HG03064 (cell line): Measurements from ENCODE around the gene ASXL2.
"Not testable (repeated sequence)": the region's sequence is repeated elsewhere in the genome, so short reads cannot be mapped to it uniquely, and the experiment has no call there.

Experiments
- ATAC-seq: cut with Tn5 transposase; IDR thresholded peaks from one replicate; pipeline ENCODE4 v1.9.1; 2021; ENCODE audit warnings: low read depth; ENCODE audit not compliant: unreplicated experiment

ASXL2 gene

DNA sequence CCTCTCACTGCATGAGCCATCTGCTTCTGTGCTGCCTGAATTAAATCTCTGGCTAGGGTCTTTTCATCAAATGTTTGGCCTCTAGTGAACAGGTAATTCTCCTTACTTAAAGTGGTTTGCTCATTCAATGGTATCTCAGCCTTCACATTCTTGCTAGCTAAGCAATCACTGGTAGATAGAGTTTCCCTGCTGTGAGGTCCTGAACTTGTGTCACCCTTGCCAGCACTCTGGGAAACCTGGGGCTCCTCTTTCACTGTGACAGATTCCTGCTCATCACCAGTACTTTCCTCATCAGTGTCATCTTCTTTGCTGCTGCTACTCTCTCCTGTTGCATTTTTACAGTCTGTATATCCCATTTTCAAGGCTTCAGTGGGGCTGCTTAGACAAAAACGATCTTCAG is 135.8 kb downstream of the ASXL2 start:
- ATAC-seq = no peak

DNA sequence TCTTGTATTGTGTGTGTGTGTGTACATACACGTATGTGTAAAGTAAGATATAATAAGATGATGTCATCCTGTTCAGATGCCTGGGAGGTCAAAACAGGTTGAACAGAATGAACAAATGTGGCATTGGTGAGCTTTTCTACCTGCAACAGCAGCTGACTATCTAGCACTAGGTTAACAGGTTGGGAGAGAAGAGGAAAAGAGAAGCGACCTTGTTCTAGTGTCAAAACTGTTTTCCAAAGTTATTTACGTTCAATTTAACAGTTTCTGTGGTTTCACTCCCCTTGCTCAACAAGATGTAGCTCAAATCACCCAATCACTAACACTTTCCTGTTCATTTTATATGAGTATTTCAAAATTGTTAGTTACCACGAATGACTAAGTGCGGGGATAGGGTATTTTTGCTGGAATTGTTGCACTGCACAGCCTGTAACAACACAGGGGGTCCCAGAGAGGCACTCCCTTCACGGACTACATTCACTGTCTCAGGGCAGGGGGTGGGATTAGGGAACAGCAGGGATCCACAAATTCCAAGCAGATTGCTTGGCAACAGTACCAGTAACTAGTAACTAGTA is 137.4 kb downstream of the ASXL2 start:
- no peak for ATAC-seq

DNA sequence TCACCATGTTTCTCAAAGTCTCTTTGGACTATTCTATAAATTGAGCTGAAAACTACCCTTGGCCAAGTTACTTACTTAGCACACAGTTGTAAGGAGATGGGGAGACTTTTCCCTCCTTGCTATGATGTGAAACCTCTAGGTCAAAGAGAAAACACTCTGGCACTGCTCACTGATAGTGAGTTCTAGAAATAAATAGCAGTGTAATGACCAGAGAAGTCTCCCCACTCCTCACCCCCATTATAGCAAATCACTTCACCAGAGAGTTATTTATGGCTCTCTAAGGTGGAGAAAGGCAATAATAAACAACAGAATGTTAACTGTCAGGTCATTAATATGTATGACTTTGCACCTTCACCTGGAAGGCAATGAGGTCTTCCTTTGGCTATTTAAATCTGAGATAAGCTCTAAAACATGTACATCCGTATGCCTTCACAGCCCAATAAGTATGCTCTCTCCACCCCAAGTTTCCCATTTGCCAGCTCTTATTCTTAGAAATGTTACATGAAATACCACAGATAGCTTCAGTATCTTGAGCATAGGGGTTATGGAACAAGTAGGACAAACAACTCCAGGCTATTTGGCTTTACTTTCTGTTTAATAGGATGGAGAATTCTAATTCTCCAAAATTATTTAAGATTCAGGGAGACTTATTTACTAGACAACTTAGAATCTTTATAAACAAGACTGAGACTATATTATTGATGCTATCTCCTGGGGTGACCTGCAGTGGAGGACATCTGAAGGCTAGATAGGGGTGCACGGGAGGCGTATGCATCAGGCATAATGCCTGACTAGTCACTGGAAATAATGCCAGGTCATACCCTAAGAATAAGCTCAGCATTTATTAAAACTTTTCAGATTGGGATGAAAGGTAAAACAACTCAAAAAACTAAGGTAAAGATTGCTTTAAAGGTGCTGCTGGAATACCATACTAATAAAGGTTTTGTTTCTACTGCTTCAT is 139.6 kb downstream of the ASXL2 start:
- no peak for ATAC-seq

DNA sequence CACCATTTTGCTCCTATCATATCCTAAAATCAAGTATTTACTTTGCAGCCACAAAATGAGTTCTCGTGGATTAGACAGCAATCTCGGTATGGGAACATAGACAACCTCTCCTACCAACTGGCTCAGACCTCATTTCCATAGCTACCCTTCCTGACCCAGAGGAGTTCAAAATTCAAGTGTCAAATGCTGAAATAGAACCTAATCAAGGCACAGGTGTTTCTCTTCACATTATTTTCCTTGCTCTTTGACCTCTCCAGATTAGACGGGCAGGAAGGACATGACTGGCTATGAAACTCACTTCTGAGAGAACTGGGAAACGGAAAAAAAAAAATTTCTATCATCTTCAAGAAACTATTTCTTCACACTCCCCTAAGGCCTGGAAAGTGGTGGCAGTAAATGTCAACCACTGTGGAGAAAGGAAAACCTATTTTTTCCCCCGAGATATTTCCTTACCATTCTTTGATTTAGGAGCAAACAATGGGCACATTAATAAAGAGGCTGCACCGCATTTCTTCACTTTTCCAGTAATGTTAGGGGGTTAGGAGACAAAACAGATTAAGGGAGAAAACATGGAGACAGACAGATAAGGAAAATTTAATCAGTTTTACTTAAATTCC is 141.3 kb downstream of the ASXL2 start:
- no peak for ATAC-seq

DNA sequence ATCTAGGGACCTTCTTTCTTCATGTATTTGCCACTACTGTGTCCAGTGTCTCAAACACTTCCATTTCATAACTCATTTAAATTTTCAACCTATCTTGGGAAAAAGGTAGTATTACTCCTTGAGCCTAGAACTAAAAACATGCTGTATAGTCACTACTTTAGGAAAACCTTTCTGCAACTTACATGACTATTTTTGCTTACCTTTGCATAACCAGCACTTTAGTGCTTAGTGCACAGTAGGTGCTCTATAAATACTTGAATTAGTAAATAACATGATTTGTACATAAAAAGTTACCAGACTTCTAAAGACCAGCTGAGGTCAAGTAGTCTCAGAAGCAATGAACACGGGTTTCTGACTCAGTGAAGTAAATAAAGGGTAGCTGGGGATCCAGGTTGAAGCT is 142.5 kb downstream of the ASXL2 start:
- no peak for ATAC-seq

DNA sequence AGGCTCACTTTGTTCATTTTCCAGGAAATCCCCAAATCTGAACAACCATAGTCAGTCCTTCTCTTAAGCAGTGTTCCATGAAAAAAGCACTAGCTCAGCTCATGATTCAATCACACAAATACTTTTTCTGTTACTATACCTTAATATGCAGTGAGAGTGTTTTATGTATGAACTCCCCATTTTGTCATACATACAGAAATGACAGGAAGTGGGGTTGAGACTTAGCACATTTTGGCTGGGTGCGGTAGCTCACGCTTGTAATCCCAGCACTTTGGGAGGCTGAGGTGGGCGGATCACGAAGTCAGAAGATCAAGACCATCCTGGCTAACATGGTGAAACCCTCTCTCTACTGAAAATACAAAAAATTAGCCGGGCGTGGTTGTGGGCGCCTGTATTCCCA is 149.7 kb downstream of the ASXL2 start:
- ATAC-seq = no peak

DNA sequence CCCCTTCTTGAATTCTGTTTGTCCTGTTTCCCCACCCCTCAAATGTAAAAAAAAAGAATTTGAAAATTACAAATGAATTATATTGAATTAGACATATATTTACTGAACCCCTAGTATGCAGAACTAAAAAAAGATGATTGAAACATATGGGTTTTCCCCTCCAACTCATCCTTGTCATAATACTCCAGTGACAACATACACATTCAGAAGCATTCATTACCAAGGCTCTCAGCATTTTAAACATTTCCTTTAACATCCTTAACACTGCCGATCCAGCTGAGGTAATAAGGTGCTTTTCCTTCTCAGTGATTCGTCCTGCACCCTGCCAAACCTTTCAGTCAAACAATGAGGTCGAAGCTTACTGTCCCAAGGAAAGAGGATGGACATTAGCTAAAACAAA is 151.8 kb downstream of the ASXL2 start:
- no peak for ATAC-seq

DNA sequence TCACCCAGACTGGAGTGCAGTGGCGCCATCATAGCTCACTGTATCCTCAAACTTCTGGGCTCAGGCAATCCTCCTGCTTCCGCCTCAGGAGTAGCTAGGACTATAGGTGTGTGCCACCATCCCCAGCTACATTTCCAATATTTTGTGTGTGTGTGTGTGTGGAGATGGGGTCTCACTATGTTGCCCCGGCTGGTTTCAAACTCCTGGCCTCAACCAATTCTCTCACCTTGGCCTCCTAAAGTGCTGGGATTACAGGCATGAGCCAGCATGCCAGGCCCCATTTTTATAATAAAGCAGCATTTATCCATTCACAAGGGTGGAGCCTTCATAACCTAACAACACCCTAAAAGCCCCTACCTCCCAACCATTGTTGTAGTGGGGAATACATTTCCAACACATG is 152.4 kb downstream of the ASXL2 start:
- ATAC-seq = no peak

DNA sequence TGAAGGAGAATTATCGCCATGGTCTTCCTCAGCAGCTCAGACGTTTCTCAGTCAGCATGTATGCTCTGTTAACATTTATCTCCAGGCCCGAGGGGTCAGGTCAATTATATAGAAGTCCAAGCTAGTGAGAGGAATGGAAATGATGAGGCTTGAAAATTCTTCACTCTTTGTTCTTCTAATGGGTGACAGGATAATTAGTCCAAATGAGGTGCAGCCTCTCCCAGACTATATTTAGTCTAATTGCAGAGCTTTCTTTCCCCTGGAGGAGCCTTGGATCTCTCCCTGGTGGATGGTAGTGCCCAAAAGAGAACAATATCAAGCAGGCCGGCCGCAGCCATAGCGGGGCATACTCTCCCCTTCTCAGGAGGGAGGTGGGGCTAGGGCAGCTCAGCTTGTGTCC is 153.5 kb downstream of the ASXL2 start:
- ATAC-seq = no peak

DNA sequence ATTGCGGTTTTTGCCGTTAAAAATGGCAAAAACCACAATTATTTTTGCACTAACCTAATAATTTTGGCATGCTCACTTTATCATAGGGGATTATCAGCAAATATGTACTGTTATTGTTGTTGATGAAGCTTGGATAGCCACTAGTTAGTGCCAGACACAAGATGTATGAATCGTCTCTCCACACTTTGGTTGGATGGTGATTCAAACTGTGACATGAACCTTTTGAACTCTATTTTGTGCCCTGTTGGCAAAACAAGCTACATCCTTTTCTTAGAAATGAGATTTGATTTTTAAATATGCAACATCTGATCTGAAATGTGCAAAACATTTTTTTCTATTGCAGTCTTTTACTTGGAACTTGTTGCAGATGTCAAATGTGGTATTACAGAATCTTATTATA is 156.1 kb downstream of the ASXL2 start:
- ATAC-seq = no peak

DNA sequence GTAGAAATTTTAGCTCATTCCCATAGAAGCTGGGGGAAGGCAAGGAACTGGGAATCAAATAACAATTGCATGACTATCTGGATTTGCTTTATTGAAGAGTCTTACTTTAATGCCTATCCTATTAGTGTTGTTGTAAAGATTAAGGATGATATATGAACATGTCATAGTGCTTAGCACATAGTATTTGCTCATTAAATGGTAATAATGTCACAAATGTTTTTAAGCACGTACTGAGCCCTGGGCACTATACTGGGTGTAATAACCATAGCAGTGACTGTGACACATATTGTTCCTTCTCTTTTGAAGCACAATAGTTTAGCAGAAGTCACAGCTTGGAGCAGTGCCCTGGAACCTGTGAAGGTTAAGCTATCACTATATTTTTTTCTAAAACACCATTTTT is 157.7 kb downstream of the ASXL2 start:
- ATAC-seq = no peak

DNA sequence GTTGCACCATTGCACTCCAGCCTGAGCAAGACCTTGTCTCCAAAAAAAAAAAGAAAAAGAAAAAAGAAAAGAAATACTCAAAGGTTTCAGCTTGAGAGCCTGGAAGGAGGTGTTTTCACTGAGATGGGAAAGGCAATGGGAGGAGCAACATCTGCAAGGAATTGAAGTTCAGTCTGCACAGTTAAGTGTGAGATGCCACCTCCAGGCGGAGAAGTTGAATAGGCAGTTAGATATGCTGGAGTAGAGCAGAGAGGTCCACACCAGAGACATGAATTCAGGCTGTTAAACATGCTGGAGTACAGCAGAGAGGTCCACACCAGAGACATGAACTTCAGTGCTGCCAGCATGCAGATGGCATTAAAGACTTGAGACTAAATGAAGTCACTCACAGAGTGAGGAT is 163.5 kb downstream of the ASXL2 start:
- ATAC-seq = no peak

DNA sequence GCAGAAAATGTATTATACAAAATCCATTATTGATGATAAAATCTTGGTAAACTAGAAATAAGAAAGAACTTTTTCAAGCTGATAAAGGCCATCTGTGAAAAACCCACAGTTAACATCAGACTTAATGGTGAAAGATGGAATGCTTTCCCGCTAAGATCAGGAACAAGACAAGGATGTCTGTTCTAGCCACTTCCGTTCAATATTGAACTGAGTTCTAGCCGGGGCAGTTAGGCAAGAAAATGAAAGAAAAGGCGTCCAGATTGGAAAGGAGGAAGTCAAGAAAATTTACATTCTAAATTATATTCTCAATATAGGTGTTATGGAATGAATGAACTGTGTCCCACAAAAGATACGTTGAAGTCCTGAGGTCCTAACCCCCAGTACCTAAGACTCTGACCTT is 165.8 kb downstream of the ASXL2 start:
- ATAC-seq = no peak

DNA sequence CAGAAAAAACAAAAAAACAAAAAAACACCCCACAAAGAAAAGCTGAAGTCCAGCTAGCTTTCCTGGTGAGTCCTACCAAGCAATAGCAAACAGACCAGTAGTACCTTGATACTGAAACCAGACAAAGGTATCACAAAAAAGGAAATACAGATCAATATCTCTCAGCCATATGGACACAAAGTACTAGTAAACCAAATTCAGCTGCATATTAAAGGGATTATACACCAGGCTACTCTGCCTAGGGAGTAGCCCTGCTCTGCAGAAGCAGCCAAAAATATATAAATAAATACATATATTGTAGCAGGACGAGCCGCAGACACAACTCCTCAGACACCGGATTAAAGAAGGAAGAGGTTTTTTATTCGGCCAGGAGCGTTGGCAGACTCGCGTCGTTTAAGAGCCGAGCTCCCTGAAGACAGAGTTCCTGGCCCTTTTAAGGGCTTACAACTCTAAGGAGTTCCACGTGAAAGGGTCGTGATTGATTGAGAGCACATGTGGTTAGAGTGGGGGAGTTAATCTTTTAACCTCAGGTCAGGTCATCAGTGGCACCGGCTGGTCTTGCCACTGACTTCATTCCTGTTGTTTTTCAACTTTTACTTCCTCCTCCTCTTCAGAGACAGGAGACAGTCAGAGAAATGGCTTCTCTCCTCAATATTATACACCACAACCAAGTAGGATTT is 166.5 kb downstream of the ASXL2 start:
- no peak for ATAC-seq

DNA sequence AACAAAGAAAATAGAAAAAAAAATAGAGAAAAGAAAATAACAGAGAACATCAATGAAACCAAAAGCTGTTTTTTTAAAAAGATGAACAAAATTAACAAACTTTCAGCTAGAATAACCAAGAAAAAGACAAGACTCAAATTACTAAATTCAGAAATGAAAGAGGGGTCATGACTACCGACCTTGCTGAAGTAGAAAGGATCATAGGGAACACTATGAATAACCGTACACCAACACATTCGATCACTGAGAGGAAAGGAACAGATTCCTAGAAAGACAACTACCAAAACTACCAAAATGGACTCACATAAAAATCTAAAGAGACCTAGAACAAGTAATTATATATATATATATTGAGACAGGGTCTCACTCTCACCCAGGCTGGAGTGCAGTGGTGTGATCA is 167.5 kb downstream of the ASXL2 start:
- ATAC-seq = no peak

DNA sequence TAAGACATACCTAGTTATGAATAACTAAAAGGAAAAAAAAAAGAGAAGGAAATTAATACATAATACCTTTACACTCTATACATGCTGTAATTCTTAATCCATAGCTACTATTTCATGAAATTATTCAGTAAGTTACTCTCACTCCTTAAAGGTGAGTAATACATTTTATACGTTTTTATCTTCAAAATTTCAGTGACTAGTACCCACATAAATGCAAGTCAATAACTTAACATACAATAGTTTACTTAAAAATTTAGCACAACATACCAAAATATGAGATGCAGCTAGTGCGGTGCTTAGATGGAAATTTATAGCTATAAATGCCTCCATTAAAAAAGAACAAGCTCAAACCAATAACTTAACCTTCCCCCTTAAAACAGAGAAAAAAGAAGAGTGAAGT is 168.9 kb downstream of the ASXL2 start:
- ATAC-seq = no peak

DNA sequence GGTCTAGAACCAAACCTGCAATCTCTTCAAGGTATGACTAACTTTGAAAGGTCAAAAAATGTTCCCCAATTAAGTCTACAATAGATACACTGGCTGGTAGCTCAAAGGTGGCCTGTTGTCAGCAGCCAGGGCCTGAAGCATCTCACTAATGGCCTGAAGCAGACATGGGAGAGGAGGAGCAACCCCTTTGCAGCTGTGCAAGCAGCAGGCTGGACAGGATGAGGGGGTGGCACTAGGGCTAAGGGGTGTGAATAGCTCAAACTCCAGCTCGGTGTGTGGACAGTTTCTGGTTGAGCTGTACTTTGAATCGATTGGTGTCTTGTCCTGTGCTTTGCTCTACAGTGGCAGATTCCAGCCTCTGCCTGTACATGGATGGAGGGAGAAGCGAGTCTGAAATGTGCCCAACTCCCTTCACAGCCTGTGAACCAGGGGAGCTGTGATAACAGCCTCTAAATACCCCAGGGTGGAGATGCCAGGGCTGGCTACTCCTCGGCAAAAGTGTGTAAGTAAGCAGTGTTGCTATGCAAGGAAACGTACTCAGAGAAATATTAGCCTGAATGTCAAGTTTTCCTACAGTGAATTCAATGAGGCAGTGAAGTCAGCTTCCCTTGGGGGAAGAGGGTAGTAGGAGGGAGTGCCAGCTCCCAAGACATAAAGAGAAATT is 170.2 kb downstream of the ASXL2 start:
- ATAC-seq = no peak

DNA sequence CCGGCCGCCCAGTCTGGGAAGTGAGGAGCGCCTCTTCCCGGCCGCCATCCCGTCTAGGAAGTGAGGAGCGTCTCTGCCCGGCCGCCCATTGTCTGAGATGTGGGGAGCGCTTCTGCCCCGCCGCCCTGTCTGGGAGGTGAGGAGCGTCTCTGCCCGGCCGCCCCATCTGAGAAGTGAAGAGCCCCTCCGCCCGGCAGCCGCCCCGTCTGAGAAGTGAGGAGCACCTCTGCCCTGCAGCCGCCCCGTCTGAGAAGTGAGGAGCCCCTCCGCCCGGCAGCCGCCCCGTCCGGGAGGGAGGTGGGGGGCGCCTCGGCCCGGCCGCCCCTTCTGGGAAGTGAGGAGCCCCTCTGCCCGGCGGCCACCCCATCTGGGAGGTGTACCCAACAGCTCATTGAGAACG is 172.7 kb downstream of the ASXL2 start:
- not testable (repeated sequence) for ATAC-seq

DNA sequence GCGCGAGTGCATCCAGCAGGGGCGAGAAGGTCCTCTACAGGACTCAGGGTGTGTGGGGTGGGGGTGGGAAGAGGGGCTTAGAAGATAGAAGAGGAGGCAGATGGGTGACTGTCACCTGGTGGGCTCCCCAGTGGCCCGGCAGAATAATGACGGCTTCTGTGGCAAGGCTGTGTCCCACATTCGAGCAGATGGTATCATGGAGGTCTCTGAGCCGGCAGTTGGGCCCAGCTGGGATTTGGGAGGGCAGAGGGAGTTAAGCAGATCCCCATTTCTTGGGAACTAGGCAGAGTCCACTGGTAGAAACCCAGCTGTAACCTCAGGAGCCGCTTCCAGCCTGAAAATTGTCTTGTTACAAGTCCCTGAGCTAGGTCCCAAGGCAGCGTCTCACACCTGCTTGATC is 176.5 kb downstream of the ASXL2 start:
- no peak for ATAC-seq

DNA sequence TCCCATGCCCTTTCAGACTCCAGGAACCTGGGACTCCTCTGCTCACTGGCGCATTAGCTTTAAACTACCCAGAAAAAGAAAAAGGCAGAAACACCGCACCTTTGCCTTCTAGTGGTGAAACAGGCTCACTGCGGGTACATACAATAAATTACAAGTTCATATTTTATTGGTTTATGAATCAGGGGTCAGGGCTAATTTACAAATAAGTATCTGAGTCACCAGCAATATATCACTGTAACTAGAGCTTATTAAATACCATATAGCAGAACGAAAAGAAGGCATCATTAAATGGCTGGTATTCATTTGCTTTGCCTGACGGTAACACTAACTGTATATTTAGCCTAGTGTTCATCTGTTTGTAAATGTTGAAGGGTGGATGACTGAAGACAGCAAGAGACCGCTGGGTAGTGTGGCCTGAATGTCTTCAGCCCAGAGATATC is 178.0 kb downstream of the ASXL2 start:
- no peak for ATAC-seq

DNA sequence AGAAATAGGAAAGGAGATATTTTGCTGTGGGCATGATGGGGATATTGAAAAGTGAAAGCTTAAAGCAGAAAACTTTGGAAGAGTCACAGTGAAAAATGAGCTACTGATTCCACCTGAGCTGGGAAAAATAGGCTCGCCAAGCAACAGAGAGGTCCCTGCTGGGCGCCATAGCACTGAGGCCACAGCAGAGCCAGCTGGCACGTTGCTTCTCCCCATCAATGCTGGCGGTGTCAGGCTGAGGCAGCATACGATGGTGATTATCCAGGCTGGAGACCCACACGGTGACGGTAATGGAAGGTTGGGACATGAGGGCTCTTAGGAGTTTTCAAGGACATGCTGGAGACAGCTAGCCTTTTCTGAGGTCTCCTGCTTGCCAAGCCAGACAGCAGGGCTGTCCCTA is 179.1 kb downstream of the ASXL2 start:
- no peak for ATAC-seq
